Tibial artery (tissue), 4 donors: ENCODE measurements around the gene STON2.

Experiments used
- DNase-seq, 2 donors: peaks; one replicate each; pipeline ENCODE4 v3.0.0-alpha.2; 2019
- H3K27ac ChIP-seq, 2 donors: fragments of 200-600 bp; sonication (generic) in 1 of 2; 1 replicate in 1 of 2; 2 replicates in 1 of 2; pipeline ENCODE4 v1.5.1; 2018 to 2019; ENCODE audit warnings: mild to moderate bottlenecking in 1 of 2
- H3K27me3 ChIP-seq, 2 donors: fragments of 200-600 bp; sonication (generic) in 1 of 2; one replicate each; pipeline versions ENCODE4 v1.5.1 to v1.6.0; 2016 to 2019
- H3K36me3 ChIP-seq, 3 donors: fragments of 200-600 bp; sonication (generic) in 2 of 3; one replicate each; pipeline ENCODE4 v1.5.1; 2016 to 2019; ENCODE audit warnings: mild to moderate bottlenecking in 2 of 3
- H3K4me1 ChIP-seq, 4 donors: fragments of 200-600 bp; sonication (generic) in 2 of 4; 1 replicate in 3 of 4; 2 replicates in 1 of 4; pipeline ENCODE4 v1.5.1; 2016 to 2019
- H3K4me3 ChIP-seq, 2 donors: fragments of 200-600 bp; sonication (generic) in 1 of 2; 1 replicate in 1 of 2; 2 replicates in 1 of 2; pipeline ENCODE4 v1.5.1; 2018 to 2019; ENCODE audit warnings: mild to moderate bottlenecking in 2 of 2
- H3K9me3 ChIP-seq, 3 donors: fragments of 200-600 bp; sonication (generic) in 1 of 3; one replicate each; pipeline ENCODE4 v1.5.1; 2016 to 2019
- CTCF ChIP-seq, 2 experiments: fragments of 200-600 bp in 1 of 2; fragments of 450-650 bp in 1 of 2; IDR thresholded peaks; one replicate each; pipeline ENCODE4 v1.5.1; 2017 to 2019; ENCODE audit warnings: antibody characterized with exemption in 2 of 2, mild to moderate bottlenecking in 1 of 2, moderate library complexity in 1 of 2
- intact Hi-C: fragments of 100-400 bp; cut with DNase I; formaldehyde crosslinking; loops from one replicate; pipeline ENCODE4 v1.15.0; 2023; ENCODE audit warnings: low total_unique reads

Gene STON2

GRCh38 chr14:81348061-81348460, 52.1 kb downstream of the STON2 start:
- intact Hi-C loops: no loop called here
- Histone ChIP-seq H3K4me1 (no peaks in the 10 kb centered on the region), H3K36me3 (no peaks in the 10 kb centered on the region), H3K27ac (no peak overlapping the region), H3K27me3 (no peaks in the 10 kb centered on the region), H3K4me3 (no peak overlapping the region), H3K9me3 (no peaks in the 10 kb centered on the region)
- no peak for DNase-seq
- no peak for TF ChIP-seq CTCF (IDR thresholded peaks at IDR 0.05)

DNA sequence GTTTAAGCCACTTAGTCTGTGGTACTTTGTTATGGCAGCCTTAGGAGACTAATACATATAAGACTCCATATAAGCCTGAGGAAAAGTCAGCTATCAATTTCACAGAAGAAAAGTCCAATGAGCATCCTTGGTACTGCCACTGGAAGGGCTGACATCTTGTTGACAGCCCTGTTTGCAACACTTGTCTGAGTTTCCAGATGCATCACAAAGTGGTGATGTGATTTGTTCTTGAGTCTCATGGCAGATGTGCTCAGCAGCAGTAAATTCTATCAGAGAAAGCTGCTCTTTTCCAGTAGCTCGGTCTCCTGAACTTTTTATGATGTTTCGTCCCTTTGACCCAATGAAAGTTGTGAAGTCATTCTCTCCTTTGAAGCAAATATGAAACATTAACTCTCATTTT, 54.3 kb downstream of the STON2 start:
- no peaks in the 10 kb centered on the region for H3K4me1 ChIP-seq
- no peak overlapping the region for H3K4me3 ChIP-seq
- H3K27me3 ChIP-seq: no peaks in the 10 kb centered on the region
- H3K36me3 ChIP-seq: no peaks in the 10 kb centered on the region
- no peak for TF ChIP-seq CTCF (IDR thresholded peaks at IDR 0.05)
- no peak overlapping the region for H3K27ac ChIP-seq
- no peaks in the 10 kb centered on the region for H3K9me3 ChIP-seq
- no peak for DNase-seq
- intact Hi-C loops: no loop called here

DNA sequence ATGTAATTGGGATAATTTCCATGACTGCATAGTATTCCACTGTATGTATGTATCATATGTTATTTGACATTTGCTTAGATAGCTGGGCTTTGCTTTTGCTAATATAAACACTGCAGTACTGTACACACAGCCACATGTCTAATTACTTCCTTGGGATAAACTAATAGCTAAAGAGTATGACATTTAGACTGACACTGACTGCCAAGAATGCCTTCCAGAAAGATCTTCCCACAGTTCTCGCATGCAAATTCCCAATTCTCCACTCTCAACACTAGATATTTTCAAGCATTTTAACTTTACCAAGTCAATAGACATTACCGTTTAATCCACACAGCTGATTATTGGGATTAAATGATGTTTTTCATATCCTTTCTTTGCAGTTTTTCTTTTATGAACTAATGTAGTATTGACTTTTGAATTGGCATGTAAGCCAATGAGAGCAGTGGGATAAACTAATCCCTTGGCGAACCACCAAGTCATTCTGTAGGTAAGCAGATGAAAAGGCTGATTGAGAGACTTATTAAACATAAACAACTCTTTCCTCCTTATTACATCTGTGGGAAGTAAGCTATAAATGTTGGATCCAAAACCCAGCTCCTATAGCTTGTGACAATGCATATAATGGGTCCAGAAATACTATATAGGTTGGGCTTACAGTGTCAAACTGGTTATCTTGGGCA, 55.5 kb downstream of the STON2 start:
- no peak for DNase-seq
- Histone ChIP-seq H3K27me3 (no peaks in the 10 kb centered on the region), H3K4me3 (no peak overlapping the region), H3K36me3 (no peaks in the 10 kb centered on the region), H3K4me1 (no peaks in the 10 kb centered on the region), H3K27ac (no peak overlapping the region), H3K9me3 (no peaks in the 10 kb centered on the region)
- TF ChIP-seq CTCF (IDR thresholded peaks at IDR 0.05): no peak
- intact Hi-C loops: no loop called here

GRCh38 chr14:81343701-81344100, 56.4 kb downstream of the STON2 start:
- no peak overlapping the region for H3K4me3 ChIP-seq
- DNase-seq: no peak
- no peak for TF ChIP-seq CTCF (IDR thresholded peaks at IDR 0.05)
- no peaks in the 10 kb centered on the region for H3K36me3 ChIP-seq
- H3K9me3 ChIP-seq: no peaks in the 10 kb centered on the region
- H3K27me3 ChIP-seq: no peaks in the 10 kb centered on the region
- intact Hi-C loops: no loop called here
- no peaks in the 10 kb centered on the region for H3K4me1 ChIP-seq
- H3K27ac ChIP-seq: no peak overlapping the region

- Histone ChIP-seq H3K27me3 (no peaks in the 10 kb centered on the region), H3K27ac (no peak overlapping the region), H3K9me3 (no peaks in the 10 kb centered on the region), H3K36me3 (no peaks in the 10 kb centered on the region), H3K4me3 (no peak overlapping the region), H3K4me1 (no peaks in the 10 kb centered on the region)
- no peak for TF ChIP-seq CTCF (IDR thresholded peaks at IDR 0.05)
- DNase-seq: no peak
- intact Hi-C loops: no loop called here
These were observed 57.1 kb downstream of the STON2 start for GRCh38 chr14:81342850-81343580.
